Right atrium auricular region (tissue), 2 donors: ENCODE results near the gene RPUSD4. TPM values are rescaled to one million over a fixed set of nuclear protein-coding genes. Genes with fewer than 3 reads are reported as not detected.

Experiments used
- DNase-seq: peaks from one replicate; pipeline ENCODE4 v3.0.0-alpha.2; 2019; ENCODE audit warnings: low spot score
- H3K27ac ChIP-seq, 2 donors: fragments of 200-600 bp; sonication (generic); 1 replicate in 1 of 2; 2 replicates in 1 of 2; pipeline ENCODE4 v1.5.1; 2016 to 2019
- H3K27me3 ChIP-seq, 2 donors: fragments of 200-600 bp; sonication (generic); one replicate each; pipeline versions ENCODE4 v1.5.1 to v1.6.0; 2017 to 2019
- H3K36me3 ChIP-seq: fragments of 200-600 bp; sonication (generic); one replicate; pipeline ENCODE4 v1.5.1; 2016
- H3K4me1 ChIP-seq, 2 donors: fragments of 200-600 bp; sonication (generic); one replicate each; pipeline versions ENCODE4 v1.5.1 to v1.6.0; 2017 to 2019
- H3K4me3 ChIP-seq, 2 donors: fragments of 200-600 bp; sonication (generic); 1 replicate in 1 of 2; 2 replicates in 1 of 2; pipeline ENCODE4 v1.5.1; 2017 to 2019; ENCODE audit warnings: mild to moderate bottlenecking in 1 of 2, moderate library complexity in 1 of 2
- H3K9me3 ChIP-seq, 2 donors: fragments of 200-600 bp; sonication (generic); one replicate each; pipeline ENCODE4 v1.5.1; 2019
- CTCF ChIP-seq, 2 donors: fragments of 200-600 bp; sonication (generic); IDR thresholded peaks; one replicate each; pipeline ENCODE4 v1.5.1; 2019; ENCODE audit warnings: antibody characterized with exemption in 2 of 2
- total RNA-seq, 2 donors: library from RNA; depleted of rRNA; stranded (reverse); fragments of >200 nt; gene quantifications; one replicate each; pipeline ENCODE4 v1.1.0, GENCODE V29; 2016

Gene RPUSD4
- total RNA-seq, 2 donors from 2014 or later = 13.3 to 14.3 TPM

GRCh38 chr11:126186025-126186698 is 25.3 kb downstream of the RPUSD4 start:
- Histone ChIP-seq H3K27me3 (no peaks in the 10 kb centered on the region), H3K4me3 (no peak overlapping the region), H3K9me3 (no peaks in the 10 kb centered on the region), H3K27ac (no peak overlapping the region), H3K4me1 (no peaks in the 10 kb centered on the region), H3K36me3 (no peaks in the 10 kb centered on the region)
- peak; percentile 63 for DNase-seq
- no peak for TF ChIP-seq CTCF (IDR thresholded peaks at IDR 0.05)

- H3K4me1 ChIP-seq = no peaks in the 10 kb centered on the region
- H3K4me3 ChIP-seq = no peak overlapping the region
- DNase-seq = no peak
- no peaks in the 10 kb centered on the region for H3K27me3 ChIP-seq
- H3K36me3 ChIP-seq = no peaks in the 10 kb centered on the region
- H3K9me3 ChIP-seq = no peaks in the 10 kb centered on the region
- H3K27ac ChIP-seq = no peak overlapping the region
- no peak for TF ChIP-seq CTCF (IDR thresholded peaks at IDR 0.05)
These were observed 26.0 kb downstream of the RPUSD4 start for GRCh38 chr11:126185259-126186024.

GRCh38 chr11:126182787-126183445 is 28.5 kb downstream of the RPUSD4 start:
- TF ChIP-seq CTCF (IDR thresholded peaks at IDR 0.05) = no peak
- Histone ChIP-seq H3K4me3 (no peak overlapping the region), H3K36me3 (no peaks in the 10 kb centered on the region), H3K9me3 (no peaks in the 10 kb centered on the region), H3K27me3 (no peaks in the 10 kb centered on the region), H3K27ac (no peak overlapping the region), H3K4me1 (no peaks in the 10 kb centered on the region)
- DNase-seq = no peak

GRCh38 chr11:126181939-126182730 is 29.3 kb downstream of the RPUSD4 start:
- no peaks in the 10 kb centered on the region for H3K27me3 ChIP-seq
- H3K36me3 ChIP-seq = no peaks in the 10 kb centered on the region
- H3K9me3 ChIP-seq = no peaks in the 10 kb centered on the region
- no peak for TF ChIP-seq CTCF (IDR thresholded peaks at IDR 0.05)
- H3K4me3 ChIP-seq = no peak overlapping the region
- no peak overlapping the region for H3K27ac ChIP-seq
- no peaks in the 10 kb centered on the region for H3K4me1 ChIP-seq
- DNase-seq = no peak

GRCh38 chr11:126176853-126177470 is 34.5 kb downstream of the RPUSD4 start:
- Histone ChIP-seq H3K9me3 (no peaks in the 10 kb centered on the region), H3K4me1 (peaks cover 0 to 7% of the 10 kb centered on the region in 2 donors), H3K27me3 (no peaks in the 10 kb centered on the region), H3K4me3 (no peak overlapping the region), H3K36me3 (no peaks in the 10 kb centered on the region), H3K27ac (no peak overlapping the region)
- DNase-seq = no peak
- no peak for TF ChIP-seq CTCF (IDR thresholded peaks at IDR 0.05)
